OCI-LY7 (cell line): ENCODE data around the gene TRIM37. TPM values are rescaled to one million over a fixed set of nuclear protein-coding genes. Genes with fewer than 3 reads are reported as not detected.
"Not testable (repeated sequence)": the region's sequence is repeated elsewhere in the genome, so short reads cannot be mapped to it uniquely, and the experiment has no call there.

ENCODE experiments used
- BruUV-seq: library from RNA; stranded (reverse); fragments of 400-500 nt; replicated peaks from 2 replicates; lab custom pipeline; 2021; lab: Mats Ljungman, UMichigan
- CTCF ChIA-PET: fragments of 300-600 bp; sonication (Branson Sonifier 250); formaldehyde crosslinking; loops from one replicate; lab custom pipeline; 2022; ENCODE audit warnings: antibody characterized with exemption; ENCODE audit not compliant: unreplicated experiment; lab: Charles Lee
- POLR2A ChIA-PET: fragments of 300-600 bp; sonication (Branson Sonifier 250); formaldehyde crosslinking; loops from one replicate; lab custom pipeline; 2022; ENCODE audit warnings: antibody characterized with exemption; lab: Charles Lee
- DNase-seq: peaks from one replicate; pipeline ENCODE4 v3.0.0-alpha.2; 2015; ENCODE audit warnings: low spot score
- H2AFZ ChIP-seq: fragments of 200-600 bp; sonication (generic), shearing (Covaris generic); 2 replicates; pipeline ENCODE4 v1.6.1; 2014; ENCODE audit warnings: mild to moderate bottlenecking, antibody characterized with exemption, low read length, moderate library complexity
- H3K27ac ChIP-seq: fragments of 200-600 bp; sonication (generic); 2 replicates; pipeline ENCODE4 v1.5.1; 2014; ENCODE audit warnings: mixed run types, low read depth, mild to moderate bottlenecking, moderate library complexity, low read length, inconsistent platforms; ENCODE audit not compliant: poor library complexity, severe bottlenecking
- H3K36me3 ChIP-seq: fragments of 200-600 bp; sonication (generic); 2 replicates; pipeline ENCODE4 v1.6.1; 2014; ENCODE audit warnings: mild to moderate bottlenecking, antibody characterized with exemption, low read length, moderate library complexity, mixed read lengths; ENCODE audit not compliant: insufficient read depth
- H3K4me1 ChIP-seq: fragments of 200-600 bp; sonication (generic); 2 replicates; pipeline ENCODE4 v1.5.1; 2014; ENCODE audit warnings: mild to moderate bottlenecking, low read length; ENCODE audit not compliant: insufficient read depth, poor library complexity, severe bottlenecking
- H3K4me2 ChIP-seq: fragments of 200-600 bp; sonication (generic); 2 replicates; pipeline ENCODE4 v1.6.1; 2014; ENCODE audit warnings: mild to moderate bottlenecking, low read length
- H3K4me3 ChIP-seq: fragments of 200-600 bp; sonication (generic); 2 replicates; pipeline ENCODE4 v1.5.1; 2014; ENCODE audit warnings: mild to moderate bottlenecking, low read depth, low read length; ENCODE audit not compliant: poor library complexity, severe bottlenecking
- H3K79me2 ChIP-seq: fragments of 200-600 bp; sonication (generic); 2 replicates; pipeline ENCODE4 v1.6.1; 2016; ENCODE audit warnings: low read depth, mild to moderate bottlenecking, low read length, moderate library complexity, mixed read lengths; ENCODE audit not compliant: insufficient read depth
- H3K9me2 ChIP-seq: fragments of 200-600 bp; sonication (generic); 2 replicates; pipeline ENCODE4 v1.6.1; 2016; ENCODE audit warnings: mild to moderate bottlenecking, low read length, mixed read lengths; ENCODE audit not compliant: insufficient read depth
- H3K9me3 ChIP-seq: fragments of 200-600 bp; sonication (generic); 2 replicates; pipeline ENCODE4 v1.6.1; 2014; ENCODE audit warnings: mild to moderate bottlenecking, mixed run types, low read length, mixed read lengths
- H4K20me1 ChIP-seq: fragments of 200-600 bp; sonication (generic); 2 replicates; pipeline ENCODE4 v1.6.1; 2014; ENCODE audit warnings: mild to moderate bottlenecking, antibody characterized with exemption, low read length, moderate library complexity, mixed read lengths; ENCODE audit not compliant: insufficient read depth
- EZH2phosphoT487 ChIP-seq: fragments of 200-600 bp; sonication (generic); IDR thresholded peaks from 2 replicates; pipeline ENCODE4 v1.6.1; 2018; ENCODE audit warnings: low read depth, borderline replicate concordance, mild to moderate bottlenecking, mixed run types, antibody characterized with exemption, low read length, moderate library complexity, mixed read lengths
- intact Hi-C: fragments of 100-400 bp; cut with micrococcal nuclease; formaldehyde crosslinking; loops from one replicate; pipeline ENCODE4 v1.10.0; 2022; ENCODE audit not compliant: unreplicated experiment
- total RNA-seq, 2 experiments: library from RNA; depleted of rRNA in 1 of 2; stranded (reverse); fragments of >200 nt in 1 of 2; shearing (Covaris generic) in 1 of 2; gene quantifications; 2 replicates each; pipeline ENCODE4 v1.2.3, GENCODE V29; 2014 to 2022
- TF ChIP-seq, protein P1 (sequence below): fragments of 200-600 bp; sonication (generic); conservative IDR thresholded peaks from 2 replicates; pipeline ENCODE4 v1.5.1; 2014; ENCODE audit warnings: mild to moderate bottlenecking, antibody characterized with exemption, low read length, moderate library complexity, mixed read lengths

Gene TRIM37
- total RNA-seq, 2 experiments from 2014 or later, result 27.9 to 35.4 TPM

DNA sequence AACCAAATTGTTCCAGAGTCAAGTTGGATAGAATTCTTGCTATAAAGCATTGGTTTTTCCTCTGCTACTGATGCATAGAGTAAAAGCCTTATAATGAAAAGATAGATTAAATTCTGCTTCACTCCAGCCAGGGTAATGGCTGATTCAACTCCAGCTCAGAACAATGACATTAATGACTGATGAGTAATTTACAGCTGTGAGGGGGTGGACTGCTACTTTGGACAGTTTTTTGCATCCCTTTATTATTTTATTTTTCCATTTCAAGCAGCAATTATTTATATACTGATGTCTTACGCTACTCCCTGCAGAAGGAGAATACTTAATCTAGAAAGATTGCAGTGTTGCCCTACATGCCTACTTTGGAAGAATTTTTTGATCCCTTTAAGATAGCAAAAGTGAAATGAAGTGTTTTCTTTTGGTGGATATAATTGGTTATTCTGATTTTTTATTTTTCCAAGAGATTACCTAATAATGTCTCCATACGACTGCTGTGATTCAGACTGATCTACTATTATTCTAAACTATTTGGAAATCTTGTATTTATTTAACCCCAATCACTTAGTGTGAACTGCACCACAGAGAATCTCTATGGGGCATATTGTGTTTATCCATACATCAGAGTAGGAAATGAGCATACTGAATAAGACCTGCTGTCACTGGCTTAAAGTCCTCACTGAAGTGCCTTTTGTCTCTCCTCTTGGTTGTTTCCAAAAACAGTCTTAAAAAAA is 149.5 kb downstream of the TRIM37 start:
- no peak overlapping the region for H3K27ac ChIP-seq
- ChIA-PET POLR2A (no interaction called here), CTCF (no interaction called here)
- no peak for DNase-seq
- no peaks in the 10 kb centered on the region for H3K9me3 ChIP-seq
- no peaks in the 10 kb centered on the region for H4K20me1 ChIP-seq
- H3K4me2 ChIP-seq, result no peak overlapping the region
- no TSS peak for BruUV-seq
- no peaks in the 10 kb centered on the region for H3K4me1 ChIP-seq
- H3K36me3 ChIP-seq, result no peaks in the 10 kb centered on the region
- no peak overlapping the region for H3K4me3 ChIP-seq
- no peaks in the 10 kb centered on the region for H3K9me2 ChIP-seq
- intact Hi-C loops, result no loop called here
- TF ChIP-seq, protein P1, sequence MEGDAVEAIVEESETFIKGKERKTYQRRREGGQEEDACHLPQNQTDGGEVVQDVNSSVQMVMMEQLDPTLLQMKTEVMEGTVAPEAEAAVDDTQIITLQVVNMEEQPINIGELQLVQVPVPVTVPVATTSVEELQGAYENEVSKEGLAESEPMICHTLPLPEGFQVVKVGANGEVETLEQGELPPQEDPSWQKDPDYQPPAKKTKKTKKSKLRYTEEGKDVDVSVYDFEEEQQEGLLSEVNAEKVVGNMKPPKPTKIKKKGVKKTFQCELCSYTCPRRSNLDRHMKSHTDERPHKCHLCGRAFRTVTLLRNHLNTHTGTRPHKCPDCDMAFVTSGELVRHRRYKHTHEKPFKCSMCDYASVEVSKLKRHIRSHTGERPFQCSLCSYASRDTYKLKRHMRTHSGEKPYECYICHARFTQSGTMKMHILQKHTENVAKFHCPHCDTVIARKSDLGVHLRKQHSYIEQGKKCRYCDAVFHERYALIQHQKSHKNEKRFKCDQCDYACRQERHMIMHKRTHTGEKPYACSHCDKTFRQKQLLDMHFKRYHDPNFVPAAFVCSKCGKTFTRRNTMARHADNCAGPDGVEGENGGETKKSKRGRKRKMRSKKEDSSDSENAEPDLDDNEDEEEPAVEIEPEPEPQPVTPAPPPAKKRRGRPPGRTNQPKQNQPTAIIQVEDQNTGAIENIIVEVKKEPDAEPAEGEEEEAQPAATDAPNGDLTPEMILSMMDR, result no peak
- TF ChIP-seq EZH2phosphoT487, result no peak
- H2AFZ ChIP-seq, result no peak overlapping the region
- H3K79me2 ChIP-seq, result no peaks in the 10 kb centered on the region

DNA sequence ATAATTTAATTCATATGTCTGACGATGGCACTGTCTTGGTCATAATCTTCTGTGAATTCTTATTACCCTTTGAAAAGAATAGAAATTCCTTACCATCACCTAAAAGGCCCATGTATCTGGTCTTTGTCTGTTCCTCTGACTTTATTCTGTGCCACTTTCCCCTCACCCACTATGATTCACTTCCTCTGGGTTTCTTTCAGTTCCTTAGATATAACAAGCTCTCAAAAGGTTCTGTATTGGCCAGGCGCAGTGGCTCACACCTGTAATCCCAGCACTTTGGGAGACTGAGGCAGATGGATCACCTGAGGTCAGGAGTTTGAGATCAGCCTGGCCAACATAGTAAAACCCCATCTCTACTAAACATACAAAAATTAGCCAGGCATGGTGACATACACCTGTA is 152.3 kb downstream of the TRIM37 start:
- intact Hi-C loops, CTCF ChIA-PET, H3K79me2 ChIP-seq, DNase-seq, H3K4me1 ChIP-seq, H3K9me3 ChIP-seq, POLR2A ChIA-PET, H3K4me3 ChIP-seq, H3K36me3 ChIP-seq, H3K9me2 ChIP-seq, H3K4me2 ChIP-seq, BruUV-seq, H2AFZ ChIP-seq, H3K27ac ChIP-seq, H4K20me1 ChIP-seq: not testable (repeated sequence)

DNA sequence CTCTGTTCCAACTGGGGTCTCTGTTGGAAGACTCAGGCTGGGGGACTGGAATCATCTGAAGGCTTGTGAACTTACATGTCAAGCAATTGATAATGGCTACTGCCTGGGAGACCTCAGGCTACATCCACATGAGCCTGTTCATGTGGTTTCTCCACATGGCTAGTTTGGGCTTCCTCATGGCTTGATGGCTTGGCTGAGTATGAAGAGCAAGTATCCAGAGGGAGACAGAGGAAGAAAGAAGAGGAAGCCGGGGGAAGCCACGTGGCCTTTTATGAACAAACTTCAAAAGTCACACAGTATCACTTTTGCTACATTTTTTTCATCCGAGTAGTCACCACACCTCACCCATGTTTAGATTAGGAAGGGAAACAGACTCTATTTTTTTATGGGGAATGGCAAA is 158.9 kb downstream of the TRIM37 start:
- intact Hi-C loops, result no loop called here
- H3K4me2 ChIP-seq, result no peak overlapping the region
- H3K9me2 ChIP-seq, result no peaks in the 10 kb centered on the region
- ChIA-PET POLR2A (no interaction called here), CTCF (no interaction called here)
- H2AFZ ChIP-seq, result no peak overlapping the region
- no peaks in the 10 kb centered on the region for H4K20me1 ChIP-seq
- no peak overlapping the region for H3K4me3 ChIP-seq
- no peaks in the 10 kb centered on the region for H3K4me1 ChIP-seq
- H3K9me3 ChIP-seq, result peaks cover 9% of the 10 kb centered on the region; the same call in 1 of the 2 replicates
- no peaks in the 10 kb centered on the region for H3K79me2 ChIP-seq
- H3K36me3 ChIP-seq, result no peaks in the 10 kb centered on the region
- BruUV-seq, result no TSS peak
- no peak for DNase-seq
- no peak overlapping the region for H3K27ac ChIP-seq
- TF ChIP-seq, protein P1, result no peak
- no peak for TF ChIP-seq EZH2phosphoT487
